H54 (cell line): Measurements from ENCODE around the gene CHD9.

Experiments used
- DNase-seq: peaks from one replicate; pipeline ENCODE4 v3.0.0; 2011; ENCODE audit warnings: low spot score, mixed read lengths; ENCODE audit not compliant: insufficient read length
- FAIRE-seq: peaks from 3 replicates; lab custom pipeline; 2011; peaks lifted over from hg19 to GRCh38; lab: Jason Lieb, UNC
- POLR2A ChIP-seq: IDR thresholded peaks from 2 replicates; pipeline ENCODE4 v1.6.1; 2011; ENCODE audit warnings: low read depth, mild to moderate bottlenecking, low read length

Gene CHD9

DNA sequence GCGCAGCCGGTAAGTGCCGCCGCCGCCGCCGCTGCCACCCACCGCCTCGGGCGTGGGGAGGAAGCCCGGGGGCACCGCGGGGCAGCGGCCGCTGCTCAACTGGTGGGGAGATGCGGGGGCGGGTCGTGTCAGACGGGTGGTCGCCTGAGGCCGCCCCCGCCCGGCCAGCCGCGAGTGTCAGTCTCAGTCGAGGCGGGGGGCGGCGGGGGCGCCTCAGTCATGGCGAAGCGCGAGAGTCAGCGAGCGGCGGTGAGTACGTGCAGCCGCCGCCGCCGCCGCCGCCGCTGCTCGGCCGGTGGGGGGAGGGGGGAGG, 76.2 kb downstream of the CHD9 start:
- FAIRE-seq (no peak), DNase-seq (no peak)
- TF ChIP-seq POLR2A = no peak; the same call in 1 of the 2 replicates

DNA sequence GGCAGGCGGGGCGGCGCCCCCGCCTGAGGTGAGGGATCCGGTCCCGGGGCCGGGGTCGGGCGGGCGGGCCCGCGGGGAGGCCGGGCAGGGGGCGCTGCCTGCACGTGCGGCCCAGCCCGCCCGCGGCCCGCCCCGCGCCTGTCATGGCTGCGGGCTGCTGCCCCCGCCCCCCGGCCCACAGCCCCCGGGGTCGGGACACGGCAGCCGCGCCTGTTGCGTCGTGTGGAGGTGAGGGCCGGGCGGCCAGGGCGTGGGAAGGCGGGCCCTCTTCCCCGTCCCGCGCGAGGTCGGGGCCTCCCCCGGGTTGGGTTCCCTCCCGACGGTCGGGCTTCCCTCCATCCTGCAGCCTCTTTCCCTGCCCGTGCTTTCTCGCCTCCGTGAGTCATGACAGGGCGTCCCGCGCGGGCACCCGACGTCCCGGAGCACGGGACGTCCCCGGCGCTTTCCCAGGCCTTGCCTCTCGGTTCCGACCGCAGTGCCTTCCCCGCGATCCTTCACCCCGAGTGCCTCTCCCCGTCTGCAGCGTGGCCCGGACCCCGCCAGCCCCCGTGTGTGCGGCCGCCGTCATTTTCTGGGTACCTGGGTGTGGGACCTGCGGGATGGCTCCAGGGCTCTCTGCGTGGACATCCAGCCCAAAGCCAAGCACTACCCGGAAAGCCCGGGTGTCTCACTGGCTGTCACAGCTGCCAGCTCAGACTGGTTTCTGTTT, 76.7 kb downstream of the CHD9 start:
- FAIRE-seq (no peak), DNase-seq (peak; percentile 47)
- no peak for TF ChIP-seq POLR2A

DNA sequence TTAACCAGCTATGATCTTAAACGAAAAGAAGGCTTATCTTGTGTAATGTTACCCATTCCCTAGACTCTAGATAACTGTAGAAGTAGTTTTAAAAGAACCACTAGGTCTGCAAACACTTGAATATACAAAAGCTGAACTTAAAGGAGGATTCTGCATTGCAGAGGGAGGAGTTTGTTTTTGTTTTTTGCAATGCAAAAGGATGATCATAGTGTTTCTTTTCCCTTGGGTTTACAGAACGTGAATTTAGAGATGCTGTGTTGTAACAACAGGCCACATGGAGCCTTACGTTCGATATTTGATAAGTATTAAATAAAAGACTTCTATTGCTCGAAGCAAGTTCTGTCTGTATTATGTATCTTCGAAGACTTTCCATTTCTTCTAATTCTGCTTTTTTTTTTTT, 77.6 kb downstream of the CHD9 start:
- DNase-seq (no peak), FAIRE-seq (peak; percentile 41)
- TF ChIP-seq POLR2A = no peak

DNA sequence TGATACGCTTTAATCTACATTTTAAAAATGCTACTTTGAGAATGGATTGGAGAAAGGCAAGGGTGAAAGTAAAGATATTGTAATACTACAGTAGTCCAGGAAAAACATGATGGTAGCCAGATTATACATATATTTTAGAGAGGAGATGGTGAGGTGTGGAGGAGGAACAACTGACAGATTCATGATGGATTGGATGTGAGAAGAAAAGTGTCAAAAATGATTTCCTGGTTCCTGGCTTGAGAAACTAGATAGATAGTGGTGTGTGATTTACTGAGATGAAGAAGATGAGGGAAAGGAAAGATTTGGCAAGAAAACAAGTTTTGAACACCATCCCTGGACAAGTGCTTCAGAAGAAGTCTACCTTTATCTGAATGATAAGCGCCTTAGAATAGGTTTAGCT, 80.5 kb downstream of the CHD9 start:
- DNase-seq (no peak), FAIRE-seq (peak; percentile 20)
- no peak for TF ChIP-seq POLR2A

DNA sequence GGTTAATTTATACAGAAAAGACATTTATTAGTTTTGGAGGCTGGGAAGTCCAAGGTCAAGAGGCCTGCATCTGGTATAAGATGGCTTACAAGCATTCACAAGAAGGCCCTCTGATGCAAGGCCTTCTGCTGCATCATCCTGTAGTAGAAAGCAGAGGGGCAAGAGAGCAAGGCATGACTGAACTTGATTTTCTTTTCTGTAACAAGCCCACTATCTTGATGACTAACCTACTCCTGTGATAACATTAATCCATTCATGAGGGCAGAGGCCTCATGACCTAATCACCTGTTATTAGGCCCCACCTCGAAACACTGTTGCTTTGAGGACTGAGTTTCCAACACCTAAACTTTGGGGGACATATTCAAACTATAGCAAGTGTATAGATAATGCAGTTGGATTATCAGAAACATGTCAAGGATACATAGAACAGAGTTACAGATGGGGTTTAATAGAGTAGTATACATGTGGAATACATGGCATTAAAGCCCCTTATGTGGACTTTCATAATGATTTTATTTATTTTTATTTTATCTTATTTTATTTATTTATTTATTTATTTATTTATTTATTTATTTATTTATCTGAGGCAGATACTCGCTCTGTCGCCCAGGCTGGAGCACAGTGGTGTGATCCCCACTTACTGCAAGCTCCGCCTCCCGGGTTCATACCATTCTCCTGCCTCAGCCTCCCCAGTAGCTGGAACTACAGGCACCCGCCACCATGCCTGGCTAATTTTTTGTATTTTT, 88.2 kb downstream of the CHD9 start:
- no peak for TF ChIP-seq POLR2A
- DNase-seq (no peak), FAIRE-seq (peak; percentile 20)

DNA sequence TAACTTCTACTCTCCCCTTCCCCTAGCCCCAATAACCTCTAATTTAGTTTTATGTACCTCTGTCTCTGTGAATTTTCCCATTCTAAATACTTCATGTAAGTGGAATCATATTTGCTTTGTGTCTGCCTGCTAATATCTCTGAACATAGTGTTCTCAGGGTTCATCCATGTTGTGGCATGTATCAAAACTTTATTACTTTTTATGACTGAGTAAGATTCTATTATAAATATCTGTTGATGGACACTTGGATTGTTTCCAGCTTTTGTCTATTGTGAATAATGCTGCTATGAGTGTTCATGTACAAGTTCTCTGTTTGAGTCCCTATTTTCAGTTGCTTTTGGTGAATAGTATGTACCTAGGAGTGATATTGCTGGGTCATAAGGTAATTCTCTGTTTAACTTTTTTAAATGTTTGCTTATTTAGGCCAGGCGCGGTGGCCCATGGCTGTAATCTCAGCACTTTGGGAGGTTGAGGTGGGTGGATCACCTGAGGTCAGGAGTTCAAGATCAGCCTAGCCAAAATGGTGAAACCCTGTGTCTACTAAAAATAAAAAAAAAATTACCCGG, 92.8 kb downstream of the CHD9 start:
- no peak for TF ChIP-seq POLR2A
- DNase-seq (no peak), FAIRE-seq (no peak)

DNA sequence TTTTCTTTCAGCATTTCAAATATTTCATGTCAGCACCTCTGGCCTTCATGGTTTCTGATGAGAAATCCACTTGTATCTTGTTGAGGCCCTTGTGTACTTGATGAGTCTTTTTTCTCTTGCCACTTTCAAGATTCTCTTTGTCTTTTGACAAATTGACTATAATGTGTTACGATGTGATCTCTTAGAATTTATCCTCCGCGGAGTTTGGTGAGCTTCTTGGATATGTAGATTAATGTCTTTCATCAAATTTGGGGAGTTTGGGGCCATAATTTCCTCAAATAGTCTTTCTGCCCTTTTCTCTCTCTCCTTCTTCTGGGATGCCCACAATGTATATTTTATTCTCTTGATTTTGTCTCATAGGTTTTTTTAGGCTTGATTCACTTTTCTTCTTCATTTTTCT, 96.0 kb downstream of the CHD9 start:
- no peak for TF ChIP-seq POLR2A
- FAIRE-seq (no peak), DNase-seq (no peak)

DNA sequence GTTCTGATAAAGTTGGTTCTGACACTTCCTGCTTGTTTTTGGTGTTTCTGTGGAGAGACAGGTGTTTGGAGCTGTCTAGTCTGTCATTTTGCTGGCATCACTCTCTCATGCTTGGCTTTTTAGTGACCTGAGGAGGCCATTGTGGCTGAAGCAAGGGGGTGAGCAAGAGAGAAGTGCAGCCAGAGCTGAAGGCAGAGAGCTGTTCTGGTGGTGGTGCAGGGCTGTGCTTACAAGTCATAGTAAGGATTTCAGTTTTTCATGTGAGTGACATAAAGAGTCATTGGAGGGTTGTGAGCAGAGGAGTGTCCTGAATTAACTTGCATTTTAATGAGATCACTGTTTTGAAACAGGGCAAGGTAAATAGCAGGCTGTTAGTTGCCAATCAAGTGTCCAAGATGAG, 97.5 kb downstream of the CHD9 start:
- TF ChIP-seq POLR2A = no peak
- peak; percentile 60 for FAIRE-seq
- no peak for DNase-seq

DNA sequence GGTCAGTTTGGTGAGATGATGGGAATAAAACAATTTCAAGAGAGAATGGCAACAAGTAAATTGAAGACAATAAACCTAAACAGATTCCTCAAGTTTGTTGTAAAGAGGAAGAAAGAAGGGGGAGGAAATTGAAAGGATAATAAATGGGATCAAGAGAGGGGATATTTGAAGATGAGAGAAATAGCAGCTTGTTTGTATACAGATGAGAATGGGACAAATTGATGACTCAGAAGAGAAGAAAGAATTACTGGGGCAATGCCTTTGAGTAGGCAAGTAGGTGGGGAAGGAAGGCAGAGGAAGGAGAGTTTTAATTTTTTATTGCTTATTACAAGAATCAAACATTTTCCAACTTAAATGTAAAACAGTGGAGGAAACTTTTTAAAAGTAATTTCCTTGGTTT, 98.3 kb downstream of the CHD9 start:
- DNase-seq (no peak), FAIRE-seq (no peak)
- no peak for TF ChIP-seq POLR2A

DNA sequence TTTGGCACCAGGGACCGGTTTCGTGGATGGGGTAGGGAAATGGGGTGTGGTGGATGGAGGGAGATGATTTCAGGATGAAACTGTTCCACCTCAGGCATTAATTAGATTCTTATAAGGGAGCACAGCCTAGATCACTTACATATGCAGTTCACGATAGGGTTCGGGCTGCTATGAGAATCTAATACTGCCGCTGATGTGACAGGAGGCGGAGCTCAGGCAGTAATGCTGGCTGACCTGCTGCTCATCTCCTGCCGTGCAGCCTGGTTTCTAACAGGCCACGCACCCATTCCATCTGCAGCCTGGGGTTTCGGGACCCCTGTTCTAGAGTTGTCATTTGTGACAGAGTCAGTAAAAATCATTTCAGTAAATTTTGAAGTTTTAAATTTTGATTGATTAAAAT, 99.7 kb downstream of the CHD9 start:
- no peak for FAIRE-seq
- no peak for TF ChIP-seq POLR2A
- no peak for DNase-seq

DNA sequence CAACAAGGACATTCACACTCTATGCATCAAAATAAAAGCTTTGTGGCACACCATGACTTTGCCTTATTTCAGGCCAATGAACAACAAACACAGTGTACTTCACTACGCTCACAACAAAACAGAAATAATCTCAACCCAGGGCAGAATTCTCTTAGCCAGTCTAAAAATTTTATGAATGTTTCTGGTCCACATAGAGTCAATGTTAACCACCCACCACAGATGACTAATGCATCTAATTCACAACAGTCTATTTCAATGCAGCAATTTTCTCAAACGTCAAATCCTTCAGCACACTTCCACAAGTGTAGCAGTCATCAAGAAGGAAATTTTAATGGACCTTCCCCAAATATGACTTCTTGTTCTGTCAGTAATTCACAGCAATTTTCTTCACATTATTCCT, 101.7 kb downstream of the CHD9 start:
- FAIRE-seq (no peak), DNase-seq (no peak)
- TF ChIP-seq POLR2A = no peak

DNA sequence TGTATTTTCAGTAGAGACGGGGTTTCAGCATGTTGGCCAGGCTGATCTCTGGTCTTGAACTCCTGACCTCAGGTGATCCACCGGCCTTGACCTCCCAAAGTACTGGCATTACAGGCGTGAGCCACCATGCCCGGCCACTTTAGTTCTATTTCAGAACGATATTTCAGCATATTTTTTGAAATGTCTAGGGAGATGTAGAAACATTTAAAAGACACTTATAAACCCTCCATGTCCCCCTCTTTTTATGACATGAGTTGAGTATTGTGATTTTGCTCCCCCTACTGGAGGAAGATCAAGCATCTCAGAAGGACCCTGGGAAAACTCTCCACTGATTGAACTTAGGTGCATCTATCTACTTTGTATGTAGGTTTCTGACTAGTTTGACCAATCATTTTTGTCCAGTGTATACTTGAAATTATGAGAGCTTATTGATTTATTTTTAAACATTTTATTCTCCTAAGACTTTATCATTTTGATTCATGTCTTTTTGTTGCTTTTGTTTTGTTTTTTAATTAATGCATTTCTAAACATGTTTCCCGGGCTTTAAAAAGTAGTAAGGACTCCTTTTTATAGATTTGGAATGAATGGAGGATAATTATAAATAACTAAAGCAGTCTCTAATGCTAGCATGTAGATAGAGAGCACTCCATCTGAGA, 105.1 kb downstream of the CHD9 start:
- FAIRE-seq = peak; percentile 91
- peak; percentile 15 for DNase-seq
- no peak for TF ChIP-seq POLR2A

DNA sequence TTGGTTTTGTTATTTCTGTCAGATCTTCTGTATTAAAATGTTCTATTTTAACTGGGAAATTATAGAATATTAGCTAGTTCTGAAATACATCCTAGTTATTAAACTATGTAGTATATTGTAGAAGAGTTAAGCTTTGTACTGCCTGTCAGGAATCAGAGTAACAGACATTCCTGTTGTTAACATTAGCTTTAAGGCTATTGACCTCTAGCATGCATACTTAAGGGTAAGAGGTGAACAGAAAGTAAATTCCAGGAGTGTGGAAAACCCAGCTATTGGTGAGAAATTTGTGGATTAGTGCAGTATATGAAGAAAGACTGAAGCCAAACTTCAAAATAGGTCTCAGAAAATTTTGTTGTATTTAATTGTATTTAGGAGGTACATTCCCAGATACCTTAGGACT, 111.3 kb downstream of the CHD9 start:
- no peak for TF ChIP-seq POLR2A
- no peak for DNase-seq
- no peak for FAIRE-seq

DNA sequence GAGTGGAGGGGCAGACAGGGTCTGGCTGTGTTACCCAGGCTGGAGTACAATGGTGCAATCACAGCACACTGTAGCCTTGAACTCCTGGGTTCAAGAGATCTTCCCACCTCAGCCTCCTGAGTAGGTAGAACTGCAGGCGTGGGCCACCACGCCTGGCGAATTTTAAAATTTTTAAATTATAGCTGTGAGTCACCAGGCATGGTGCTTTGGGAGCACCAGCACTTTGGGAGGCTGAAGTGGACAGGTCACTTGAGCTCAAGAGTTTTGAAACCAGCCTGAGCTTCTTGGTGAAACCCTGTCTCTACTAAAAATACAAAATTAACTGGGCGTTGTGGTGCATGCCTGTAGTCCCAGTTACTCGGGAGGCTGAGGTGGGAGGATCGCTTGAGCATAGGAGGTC, 114.0 kb downstream of the CHD9 start:
- no peak for TF ChIP-seq POLR2A
- DNase-seq (no peak), FAIRE-seq (no peak)
